H9 (cell line): Measurements from ENCODE around the gene LDB3. TPM values are rescaled to one million over a fixed set of nuclear protein-coding genes. Genes with fewer than 3 reads are reported as not detected.
A peak's percentile ranks its signal among the peaks of the same experiment; 100 is the strongest.

Source experiments
- DNase-seq: peaks from one replicate; pipeline ENCODE4 v3.0.0-alpha.2; 2017
- H2AFZ ChIP-seq: one replicate; pipeline ENCODE4 v1.6.1; 2013; ENCODE audit warnings: mild to moderate bottlenecking, low read length, control low read depth, moderate library complexity
- H2AK5ac ChIP-seq: 2 replicates; pipeline ENCODE4 v1.6.1; 2013; ENCODE audit warnings: low read length, control low read depth, mixed read lengths; ENCODE audit not compliant: insufficient read length
- H2BK120ac ChIP-seq: one replicate; pipeline ENCODE4 v1.6.1; 2013; ENCODE audit warnings: low read depth, mild to moderate bottlenecking, low read length, control low read depth, inconsistent platforms; ENCODE audit not compliant: poor library complexity, severe bottlenecking
- H2BK12ac ChIP-seq: 2 replicates; pipeline ENCODE4 v1.6.1; 2013; ENCODE audit warnings: low read length, control low read depth, mixed read lengths, low read depth; ENCODE audit not compliant: insufficient read length
- H2BK15ac ChIP-seq: 2 replicates; pipeline ENCODE4 v1.6.1; 2013; ENCODE audit warnings: low read depth, low read length, control low read depth
- H2BK20ac ChIP-seq: one replicate; pipeline ENCODE4 v1.6.1; 2013; ENCODE audit warnings: low read depth, mild to moderate bottlenecking, low read length, control low read depth, inconsistent platforms; ENCODE audit not compliant: poor library complexity, severe bottlenecking
- H2BK5ac ChIP-seq: 2 replicates; pipeline ENCODE4 v1.6.1; 2013; ENCODE audit warnings: low read length, control low read depth, mixed read lengths; ENCODE audit not compliant: insufficient read length
- H3K14ac ChIP-seq: 2 replicates; pipeline ENCODE4 v1.6.1; 2013; ENCODE audit warnings: low read length, control low read depth; ENCODE audit not compliant: insufficient read depth
- H3K18ac ChIP-seq: 2 replicates; pipeline ENCODE4 v1.6.1; 2013; ENCODE audit warnings: low read depth, mild to moderate bottlenecking, mixed read lengths, low read length, control low read depth; ENCODE audit not compliant: insufficient read length
- H3K23ac ChIP-seq: 2 replicates; pipeline ENCODE4 v1.6.1; 2013; ENCODE audit warnings: low read length, control low read depth, mixed read lengths, low read depth; ENCODE audit not compliant: insufficient read length
- H3K23me2 ChIP-seq: 2 replicates; pipeline ENCODE4 v1.6.1; 2013; ENCODE audit warnings: low read depth, mild to moderate bottlenecking, mixed read lengths, low read length, control low read depth; ENCODE audit not compliant: insufficient read length, poor library complexity, severe bottlenecking
- H3K27ac ChIP-seq: 2 replicates; pipeline ENCODE4 v1.5.1; 2013; ENCODE audit warnings: low read length, control low read depth, mixed read lengths, low read depth; ENCODE audit not compliant: insufficient read length
- H3K27me3 ChIP-seq: 2 replicates; pipeline ENCODE4 v1.6.1; 2013; ENCODE audit warnings: low read length, control low read depth, inconsistent platforms; ENCODE audit not compliant: insufficient read depth
- H3K4ac ChIP-seq: 2 replicates; pipeline ENCODE4 v1.6.1; 2013; ENCODE audit warnings: low read depth, mild to moderate bottlenecking, control low read depth, inconsistent platforms, low read length, moderate library complexity
- H3K4me1 ChIP-seq: 2 replicates; pipeline ENCODE4 v1.6.1; 2013; ENCODE audit warnings: low read length, control low read depth, inconsistent platforms; ENCODE audit not compliant: insufficient read depth
- H3K4me2 ChIP-seq: 2 replicates; pipeline ENCODE4 v1.6.1; 2013; ENCODE audit warnings: low read length, control low read depth, mixed read lengths; ENCODE audit not compliant: insufficient read length, insufficient read depth
- H3K56ac ChIP-seq: 2 replicates; pipeline ENCODE4 v1.6.1; 2013; ENCODE audit warnings: low read depth, mild to moderate bottlenecking, mixed read lengths, low read length, control low read depth; ENCODE audit not compliant: insufficient read length
- H3K79me1 ChIP-seq: 2 replicates; pipeline ENCODE4 v1.6.1; 2013; ENCODE audit warnings: low read depth, mild to moderate bottlenecking, moderate library complexity, low read length, control low read depth, inconsistent platforms; ENCODE audit not compliant: insufficient read depth, poor library complexity, severe bottlenecking
- H3K79me2 ChIP-seq: 2 replicates; pipeline ENCODE4 v1.6.1; 2013; ENCODE audit warnings: low read length, control low read depth, inconsistent platforms; ENCODE audit not compliant: insufficient read depth
- H3K9ac ChIP-seq: 2 replicates; pipeline ENCODE4 v1.6.1; 2013; ENCODE audit warnings: low read length, control low read depth, mixed read lengths; ENCODE audit not compliant: insufficient read length; ENCODE audit errors: extremely low read depth
- H3K9me3 ChIP-seq: one replicate; pipeline ENCODE4 v1.6.1; 2013; ENCODE audit warnings: low read depth, low read length, inconsistent platforms; ENCODE audit not compliant: control insufficient read depth
- H3T11ph ChIP-seq: one replicate; pipeline ENCODE4 v1.6.1; 2013; ENCODE audit warnings: mild to moderate bottlenecking, low read length, control low read depth, inconsistent platforms
- H4K20me1 ChIP-seq: one replicate; pipeline ENCODE4 v1.6.1; 2013; ENCODE audit not compliant: control insufficient read depth, insufficient read length, insufficient read depth
- H4K5ac ChIP-seq: 2 replicates; pipeline ENCODE4 v1.6.1; 2013; ENCODE audit warnings: low read depth, mild to moderate bottlenecking, mixed read lengths, low read length, control low read depth; ENCODE audit not compliant: insufficient read length
- H4K8ac ChIP-seq: replicated peaks from 2 replicates; pipeline ENCODE4 v1.6.1; 2013; ENCODE audit warnings: low read length, control low read depth, mixed read lengths, low read depth; ENCODE audit not compliant: insufficient read length
- H4K91ac ChIP-seq: 2 replicates; pipeline ENCODE4 v1.6.1; 2013; ENCODE audit warnings: low read depth, mild to moderate bottlenecking, moderate library complexity, mixed read lengths, low read length, control low read depth; ENCODE audit not compliant: insufficient read length
- H3K27ac Mint-ChIP-seq, 3 experiments: 2 replicates in 2 of 3; 3 replicates in 1 of 3; pipeline ENCODE4 v1.8.0; 2020 to 2021; ENCODE audit warnings: mixed read lengths in 3 of 3, mild to moderate bottlenecking in 1 of 3, moderate library complexity in 1 of 3
- H3K27me3 Mint-ChIP-seq: 2 replicates; pipeline ENCODE4 v1.8.0; 2021; ENCODE audit warnings: low read depth, mild to moderate bottlenecking, moderate library complexity, mixed read lengths
- H3K36me3 Mint-ChIP-seq, 3 experiments: 2 replicates in 2 of 3; 3 replicates in 1 of 3; pipeline ENCODE4 v1.8.0; 2020 to 2021; ENCODE audit warnings: low read depth in 3 of 3, mixed read lengths in 3 of 3; ENCODE audit not compliant: insufficient read depth in 1 of 3
- H3K4me1 Mint-ChIP-seq, 2 experiments: 2 replicates each; pipeline ENCODE4 v1.8.0; 2020; ENCODE audit warnings: mixed read lengths in 2 of 2
- H3K4me3 Mint-ChIP-seq, 2 experiments: 2 replicates in 1 of 2; 3 replicates in 1 of 2; pipeline ENCODE4 v1.8.0; 2020 to 2021; ENCODE audit warnings: mild to moderate bottlenecking in 2 of 2, mixed read lengths in 2 of 2, moderate library complexity in 1 of 2
- H3K9me3 Mint-ChIP-seq, 2 experiments: 2 replicates in 1 of 2; 3 replicates in 1 of 2; pipeline ENCODE4 v1.8.0; 2020; ENCODE audit warnings: mild to moderate bottlenecking in 2 of 2, mixed read lengths in 2 of 2, moderate library complexity in 1 of 2
- WGBS: extraction: QIAGEN DNeasy Blood & Tissue Kit; methylation state at CpG from one replicate; pipeline ENCODE4 v1.1.7; 2013; ENCODE audit warnings: missing lambda C conversion rate, low lambda C conversion rate, mixed read lengths; ENCODE audit not compliant: insufficient read length; ENCODE audit errors: extremely low coverage; 5-methylcytosine and 5-hydroxymethylcytosine counted together
- total RNA-seq: library from RNA; stranded (reverse); gene quantifications from 2 replicates; pipeline ENCODE4 v1.2.1, GENCODE V29; 2021
- TF ChIP-seq, protein P1 (sequence below): fragments of 200-600 bp; sonication (generic); conservative IDR thresholded peaks from 3 replicates; pipeline ENCODE4 v1.8.0; 2021; ENCODE audit warnings: antibody characterized with exemption, mild to moderate bottlenecking

Gene LDB3
- total RNA-seq, 1 experiment from 2014 or later: 0.17 TPM

DNA sequence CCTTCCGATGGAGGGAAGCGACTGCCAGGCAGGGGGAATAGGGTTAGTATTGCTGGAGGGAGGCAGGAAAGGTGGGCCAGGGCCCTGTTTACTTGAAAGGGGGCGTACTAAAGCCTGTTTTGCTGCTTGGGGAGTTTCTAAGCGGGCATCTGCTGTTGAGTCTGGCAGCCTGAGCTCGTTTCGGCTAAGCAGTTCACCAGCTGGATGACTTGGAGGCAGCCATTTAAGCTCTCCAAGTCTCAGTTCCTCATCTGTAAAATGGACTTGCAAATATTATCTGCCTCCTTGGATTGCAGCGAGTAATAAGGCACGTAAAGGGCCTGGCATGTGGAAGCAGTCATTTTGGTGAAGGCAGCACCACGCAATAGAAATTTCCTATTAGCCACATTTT is 44.0 kb downstream of the LDB3 start:
- peak overlapping the region; percentile 64 to 85 for H3K4me3 Mint-ChIP-seq
- Histone ChIP-seq H2BK5ac (no peak overlapping the region), H3K23ac (no peak overlapping the region), H2AFZ (no peak overlapping the region), H3K27ac (no peak overlapping the region), H3K27me3 (no peaks in the 10 kb centered on the region), H2BK15ac (no peak overlapping the region), H4K20me1 (no peaks in the 10 kb centered on the region), H3K4me1 (peaks cover 2% of the 10 kb centered on the region; the same call in 1 of the 2 replicates), H3K56ac (no peak overlapping the region), H3K4ac (no peak overlapping the region), H2BK20ac (no peak overlapping the region), H3K79me2 (no peaks in the 10 kb centered on the region), H2AK5ac (no peak overlapping the region), H4K8ac (no peak overlapping the region), H3K9ac (peak overlapping the region; percentile 4), H3K79me1 (no peaks in the 10 kb centered on the region), H3K14ac (no peak overlapping the region), H4K5ac (no peak overlapping the region), H3K4me2 (peak overlapping the region; percentile 41), H3K9me3 (no peaks in the 10 kb centered on the region), H3T11ph (no peak overlapping the region), H3K23me2 (peaks cover 8% of the 10 kb centered on the region), H4K91ac (no peak overlapping the region), H3K18ac (no peak overlapping the region), H2BK120ac (no peak overlapping the region), H2BK12ac (no peak overlapping the region)
- peak overlapping the region in 2 of 3 experiments; percentile 30 to 76; a peak in 3 of 7 replicates for H3K27ac Mint-ChIP-seq
- no peaks in the 10 kb centered on the region for H3K36me3 Mint-ChIP-seq
- H3K27me3 Mint-ChIP-seq: peaks cover 2% of the 10 kb centered on the region; the same call in 1 of the 2 replicates
- TF ChIP-seq, protein P1, sequence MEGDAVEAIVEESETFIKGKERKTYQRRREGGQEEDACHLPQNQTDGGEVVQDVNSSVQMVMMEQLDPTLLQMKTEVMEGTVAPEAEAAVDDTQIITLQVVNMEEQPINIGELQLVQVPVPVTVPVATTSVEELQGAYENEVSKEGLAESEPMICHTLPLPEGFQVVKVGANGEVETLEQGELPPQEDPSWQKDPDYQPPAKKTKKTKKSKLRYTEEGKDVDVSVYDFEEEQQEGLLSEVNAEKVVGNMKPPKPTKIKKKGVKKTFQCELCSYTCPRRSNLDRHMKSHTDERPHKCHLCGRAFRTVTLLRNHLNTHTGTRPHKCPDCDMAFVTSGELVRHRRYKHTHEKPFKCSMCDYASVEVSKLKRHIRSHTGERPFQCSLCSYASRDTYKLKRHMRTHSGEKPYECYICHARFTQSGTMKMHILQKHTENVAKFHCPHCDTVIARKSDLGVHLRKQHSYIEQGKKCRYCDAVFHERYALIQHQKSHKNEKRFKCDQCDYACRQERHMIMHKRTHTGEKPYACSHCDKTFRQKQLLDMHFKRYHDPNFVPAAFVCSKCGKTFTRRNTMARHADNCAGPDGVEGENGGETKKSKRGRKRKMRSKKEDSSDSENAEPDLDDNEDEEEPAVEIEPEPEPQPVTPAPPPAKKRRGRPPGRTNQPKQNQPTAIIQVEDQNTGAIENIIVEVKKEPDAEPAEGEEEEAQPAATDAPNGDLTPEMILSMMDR: no peak
- H3K9me3 Mint-ChIP-seq: no peaks in the 10 kb centered on the region
- no CpG with 5 or more reads among the region's 9 CpGs for WGBS
- DNase-seq: peak; percentile 63
- peaks cover 36 to 39% of the 10 kb centered on the region in 2 experiments for H3K4me1 Mint-ChIP-seq
